PC-9 (cell line): ENCODE data around the gene TSPYL2. TPM values are rescaled to one million over a fixed set of nuclear protein-coding genes. Genes with fewer than 3 reads are reported as not detected.

Experiments used
- BruUV-seq: library from RNA; stranded (reverse); fragments of 400-500 nt; replicated peaks from 2 replicates; lab custom pipeline; 2021; lab: Mats Ljungman, UMichigan
- CTCF ChIA-PET: fragments of 300-600 bp; sonication (Branson Sonifier 250); formaldehyde crosslinking; loops from one replicate; lab custom pipeline; 2022; ENCODE audit warnings: antibody characterized with exemption; lab: Charles Lee
- POLR2A ChIA-PET: fragments of 300-600 bp; sonication (Branson Sonifier 250); formaldehyde crosslinking; loops from one replicate; lab custom pipeline; 2022; ENCODE audit warnings: antibody characterized with exemption; ENCODE audit not compliant: unreplicated experiment; lab: Charles Lee
- DNase-seq, 2 experiments: peaks; one replicate each; pipeline versions ENCODE4 v3.0.0 to v3.0.0-alpha.2; 2015 to 2022; ENCODE audit warnings: mixed read lengths in 1 of 2
- H2AFZ ChIP-seq: fragments of 200-600 bp; sonication (generic); 2 replicates; pipeline ENCODE4 v1.8.1; 2017; ENCODE audit warnings: antibody characterized with exemption
- H3F3A ChIP-seq: fragments of 200-600 bp; sonication (generic); 2 replicates; pipeline ENCODE4 v1.8.1; 2017; ENCODE audit warnings: antibody characterized with exemption, mild to moderate bottlenecking, low read depth; ENCODE audit not compliant: insufficient read depth
- H3K27ac ChIP-seq: fragments of 200-600 bp; sonication (generic); 2 replicates; pipeline ENCODE4 v1.6.1; 2016; ENCODE audit warnings: mixed run types
- H3K27me3 ChIP-seq: fragments of 200-600 bp; sonication (generic); 2 replicates; pipeline ENCODE4 v1.6.1; 2016; ENCODE audit warnings: low read depth, mixed run types; ENCODE audit not compliant: insufficient read depth
- H3K36me3 ChIP-seq: fragments of 200-600 bp; sonication (generic); 2 replicates; pipeline ENCODE4 v1.6.1; 2016; ENCODE audit warnings: low read depth, mixed run types
- H3K4me1 ChIP-seq: fragments of 200-600 bp; sonication (generic); replicated peaks from 2 replicates; pipeline ENCODE4 v1.6.1; 2016; ENCODE audit warnings: mixed run types; ENCODE audit not compliant: insufficient read depth
- H3K4me2 ChIP-seq: fragments of 200-600 bp; sonication (generic); 2 replicates; pipeline ENCODE4 v1.6.1; 2017; ENCODE audit warnings: mixed run types
- H3K4me3 ChIP-seq: fragments of 200-600 bp; sonication (generic); 2 replicates; pipeline ENCODE4 v1.6.1; 2016; ENCODE audit warnings: mixed run types
- H3K79me2 ChIP-seq: fragments of 200-600 bp; sonication (generic); 2 replicates; pipeline ENCODE4 v1.6.1; 2017; ENCODE audit warnings: low read depth, mixed run types
- H3K9me2 ChIP-seq: fragments of 200-600 bp; sonication (generic); 2 replicates; pipeline ENCODE4 v1.8.1; 2017; ENCODE audit warnings: mild to moderate bottlenecking; ENCODE audit not compliant: insufficient read depth
- H3K9me3 ChIP-seq: fragments of 200-600 bp; sonication (generic); 2 replicates; pipeline ENCODE4 v1.8.1; 2016; ENCODE audit warnings: low read depth; ENCODE audit not compliant: insufficient read depth
- H4K20me1 ChIP-seq: fragments of 200-600 bp; sonication (generic); 2 replicates; pipeline ENCODE4 v1.8.1; 2017; ENCODE audit not compliant: insufficient read depth
- CTCF ChIP-seq: fragments of 200-600 bp; sonication (generic); conservative IDR thresholded peaks from 2 replicates; pipeline ENCODE4 v1.6.1; 2017; ENCODE audit warnings: mixed run types, antibody characterized with exemption, mild to moderate bottlenecking, moderate library complexity
- EZH2 ChIP-seq: fragments of 200-600 bp; sonication (generic); IDR thresholded peaks from 2 replicates; pipeline ENCODE4 v1.8.0; 2017; ENCODE audit warnings: antibody characterized with exemption, low read depth
- intact Hi-C: fragments of 100-400 bp; cut with micrococcal nuclease; formaldehyde crosslinking; loops from one replicate; pipeline ENCODE4 v1.10.0; 2022; ENCODE audit not compliant: unreplicated experiment
- total RNA-seq: library from RNA; stranded (reverse); gene quantifications from 2 replicates; pipeline ENCODE4 v1.2.3, GENCODE V29; 2021

Gene TSPYL2
- total RNA-seq, 1 experiment from 2014 or later, result 26.0 TPM

GRCh38 chrX:53082773-53083616 lies 828 bp downstream of the TSPYL2 start:
- Histone ChIP-seq H3K4me2 (peak overlapping the region; percentile 65), H3K27ac (no peak overlapping the region), H3F3A (no peaks in the 10 kb centered on the region), H3K9me3 (no peaks in the 10 kb centered on the region), H3K4me3 (peak overlapping the region; percentile 56), H4K20me1 (no peaks in the 10 kb centered on the region), H2AFZ (no peak overlapping the region), H3K79me2 (no peaks in the 10 kb centered on the region), H3K9me2 (no peaks in the 10 kb centered on the region), H3K27me3 (no peaks in the 10 kb centered on the region), H3K4me1 (no peaks in the 10 kb centered on the region), H3K36me3 (no peaks in the 10 kb centered on the region)
- DNase-seq, result no peak
- CTCF ChIA-PET, result interaction anchor here (0.6 kb wide), 1 partner anchor 764 kb away, joined by 7 read pairs; no protein-coding TSS in a partner anchor
- intact Hi-C loops, result loop anchor here (1.0 kb wide), 1 partner anchor 10 kb away; no protein-coding TSS in a partner anchor
- POLR2A ChIA-PET, result interaction anchor here (0.5 to 1.0 kb wide), 3 partner anchors 38 to 1917 kb away, joined by 4 to 13 read pairs (median 5); partner anchors contain the start of gene APEX2
- no peak for TF ChIP-seq EZH2
- no peak for TF ChIP-seq CTCF
- TSS peak; percentile 56 for BruUV-seq

GRCh38 chrX:53084043-53084570 lies 1.9 kb downstream of the TSPYL2 start:
- no peaks in the 10 kb centered on the region for H3F3A ChIP-seq
- POLR2A ChIA-PET, result no interaction called here
- BruUV-seq, result TSS peak; percentile 27

GRCh38 chrX:53084863-53085262 lies 2.7 kb downstream of the TSPYL2 start:
- Histone ChIP-seq H3K4me2 (no peak overlapping the region), H3F3A (no peaks in the 10 kb centered on the region), H3K4me1 (no peaks in the 10 kb centered on the region), H3K4me3 (no peak overlapping the region), H2AFZ (no peak overlapping the region), H3K9me3 (no peaks in the 10 kb centered on the region), H3K79me2 (no peaks in the 10 kb centered on the region), H3K36me3 (no peaks in the 10 kb centered on the region), H3K9me2 (no peaks in the 10 kb centered on the region), H3K27ac (no peak overlapping the region), H4K20me1 (no peaks in the 10 kb centered on the region), H3K27me3 (no peaks in the 10 kb centered on the region)
- no peak for TF ChIP-seq CTCF
- no peak for TF ChIP-seq EZH2
- POLR2A ChIA-PET, result no interaction called here
- intact Hi-C loops, result no loop called here
- no peak for DNase-seq
- CTCF ChIA-PET, result no interaction called here
- BruUV-seq, result no TSS peak

More at GRCh38 chrX:53084043-53084570, 1.9 kb downstream of the TSPYL2 start:
- Histone ChIP-seq H3K9me3 (no peaks in the 10 kb centered on the region), H2AFZ (no peak overlapping the region), H3K36me3 (no peaks in the 10 kb centered on the region), H3K4me3 (no peak overlapping the region), H3K4me1 (no peaks in the 10 kb centered on the region), H3K9me2 (no peaks in the 10 kb centered on the region), H3K27ac (no peak overlapping the region), H3K4me2 (no peak overlapping the region), H3K79me2 (no peaks in the 10 kb centered on the region), H4K20me1 (no peaks in the 10 kb centered on the region), H3K27me3 (no peaks in the 10 kb centered on the region)
- intact Hi-C loops, result no loop called here
- CTCF ChIA-PET, result no interaction called here
- TF ChIP-seq CTCF (no peak), EZH2 (no peak)
- no peak for DNase-seq
